ENCODE results near the gene MAP3K20. TPM values are rescaled to one million over a fixed set of nuclear protein-coding genes. Genes with fewer than 3 reads are reported as not detected.
A peak's percentile ranks its signal among the peaks of the same experiment; 100 is the strongest.

MAP3K20 gene
- total and polyA plus RNA-seq, 2 of the 4 experiments (the other 2 are of a cell fraction), result 27.5 to 84.4 TPM

- TF ChIP-seq ELK1 (IDR thresholded peaks at IDR 0.05; ENCODE audit: borderline replicate concordance, low read depth, low read length) (no peak), BHLHE40 (IDR thresholded peaks at IDR 0.05; ENCODE audit: low read depth, low read length) (peak; percentile 71)
Observed at GRCh38 chr2:173048897-173049661, 26.6 kb upstream of the MAP3K20 start (continued).
